GM12891 (cell line): ENCODE measurements around the gene GPATCH2.

Source experiments
- POLR2A ChIP-seq: IDR thresholded peaks from 2 replicates; pipeline ENCODE4 v1.6.1; 2011; ENCODE audit warnings: low read depth, low read length, control low read depth
- POLR2AphosphoS5 ChIP-seq: IDR thresholded peaks from 2 replicates; pipeline ENCODE4 v1.6.1; 2011; ENCODE audit warnings: low read depth, low read length, control low read depth
- SPI1 ChIP-seq: IDR thresholded peaks from 2 replicates; pipeline ENCODE4 v1.6.1; 2011; ENCODE audit warnings: low read depth, low read length, control low read depth
- TAF1 ChIP-seq: IDR thresholded peaks from 2 replicates; pipeline ENCODE4 v1.6.1; 2011; ENCODE audit warnings: low read depth, low read length, control low read depth

DNA sequence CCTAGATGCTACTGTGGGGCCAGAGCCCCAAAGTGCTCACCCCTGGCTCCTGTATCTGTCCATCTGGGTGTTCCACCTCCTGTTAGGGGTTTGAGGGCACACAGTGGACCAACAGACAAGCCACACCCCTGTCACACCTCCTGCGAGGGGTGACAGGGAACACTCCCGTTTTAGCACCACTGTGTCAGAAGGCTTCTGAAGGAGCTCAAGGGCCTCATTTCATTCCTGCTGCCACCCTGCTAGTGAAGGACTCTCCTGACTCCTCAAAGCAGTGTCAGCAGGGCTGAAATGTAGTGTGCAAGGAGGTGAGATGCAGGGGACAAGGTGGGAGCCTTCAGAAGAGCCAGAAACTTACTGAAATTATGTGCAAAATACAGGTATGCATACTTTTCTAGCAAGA, 174.6 kb downstream of the GPATCH2 start:
- TF ChIP-seq POLR2AphosphoS5, result no peak
- no peak for TF ChIP-seq POLR2A
- no peak for TF ChIP-seq TAF1
- TF ChIP-seq SPI1, result no peak
